Stimulated activated CD8-positive, alpha-beta memory T cell treated with anti-CD3 and anti-CD28 coated beads, Interleukin-12 subunit alpha, Interleukin-12 subunit beta, amount 100 ng/mL, for 1 hour (primary cell): ENCODE results near the gene CORO2A.
"Not testable (repeated sequence)": the region's sequence is repeated elsewhere in the genome, so short reads cannot be mapped to it uniquely, and the experiment has no call there.

ENCODE experiments used
- DNase-seq: peaks from one replicate; pipeline ENCODE4 v3.0.0-alpha.2; 2020; ENCODE audit warnings: low read depth

CORO2A gene

GRCh38 chr9:98117097-98117496 is 75.3 kb downstream of the CORO2A start:
- not testable (repeated sequence) for DNase-seq

DNA sequence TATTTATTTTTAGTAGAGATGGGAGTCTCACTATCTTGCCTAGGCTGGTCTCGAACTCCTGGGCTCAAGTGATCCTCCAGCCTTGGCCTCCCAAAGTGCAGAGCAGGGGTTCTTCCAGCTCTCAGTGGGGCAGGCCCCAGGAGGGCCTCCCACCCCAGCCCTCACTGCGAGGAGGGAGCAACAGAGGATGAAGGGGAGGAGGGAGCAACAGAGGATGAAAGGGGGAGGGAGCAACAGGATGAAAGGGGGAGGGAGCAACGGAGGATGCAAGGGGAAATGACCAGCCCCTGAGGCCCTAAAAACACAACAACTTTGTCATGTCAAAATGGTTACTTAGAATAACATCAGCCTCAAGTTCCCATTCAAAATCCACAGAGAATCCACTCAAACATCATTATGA is 83.4 kb downstream of the CORO2A start:
- DNase-seq = no peak

DNA sequence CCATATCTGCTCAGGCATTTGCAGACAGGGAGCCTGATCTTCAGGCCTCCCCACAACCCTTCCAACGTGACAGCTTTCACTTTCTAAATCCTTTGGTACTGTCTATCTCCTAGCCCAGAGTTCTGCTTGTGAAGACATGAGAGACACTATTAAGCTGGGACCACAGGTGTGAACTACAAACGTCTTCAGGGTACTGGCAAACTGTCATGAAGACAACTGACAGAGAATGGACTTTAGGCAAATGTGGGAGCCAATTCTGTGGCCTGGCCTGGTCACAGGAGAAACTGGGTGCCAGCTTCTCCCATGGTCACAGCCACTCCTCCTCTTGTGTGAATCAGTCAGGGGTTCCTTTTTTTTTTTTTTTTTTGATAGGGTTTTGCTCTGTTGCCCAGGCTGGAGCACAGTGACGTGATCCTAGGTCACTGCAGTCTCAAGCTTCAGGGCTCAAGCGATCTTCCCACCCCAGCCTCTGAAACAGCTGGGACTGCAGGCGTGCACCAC is 83.9 kb downstream of the CORO2A start:
- DNase-seq = no peak

DNA sequence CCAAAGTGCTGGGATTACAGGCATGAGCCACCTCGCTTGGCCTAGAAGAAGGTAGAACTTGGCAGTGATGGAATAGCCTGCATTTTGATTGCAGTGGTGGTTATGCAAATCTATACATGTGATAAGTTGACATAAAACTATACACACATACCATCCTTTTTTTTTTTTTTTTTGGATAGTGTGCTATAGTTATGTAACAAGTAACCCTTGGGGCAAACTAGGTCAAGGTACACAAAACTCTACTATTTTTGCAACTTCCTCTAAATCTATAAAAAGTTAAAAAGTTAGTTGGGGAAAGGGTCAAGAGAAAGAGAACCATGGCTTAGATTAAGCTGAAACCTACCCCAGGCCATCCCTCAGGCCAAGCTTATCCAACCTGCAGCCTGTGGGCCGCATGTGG is 84.5 kb downstream of the CORO2A start:
- DNase-seq = no peak

DNA sequence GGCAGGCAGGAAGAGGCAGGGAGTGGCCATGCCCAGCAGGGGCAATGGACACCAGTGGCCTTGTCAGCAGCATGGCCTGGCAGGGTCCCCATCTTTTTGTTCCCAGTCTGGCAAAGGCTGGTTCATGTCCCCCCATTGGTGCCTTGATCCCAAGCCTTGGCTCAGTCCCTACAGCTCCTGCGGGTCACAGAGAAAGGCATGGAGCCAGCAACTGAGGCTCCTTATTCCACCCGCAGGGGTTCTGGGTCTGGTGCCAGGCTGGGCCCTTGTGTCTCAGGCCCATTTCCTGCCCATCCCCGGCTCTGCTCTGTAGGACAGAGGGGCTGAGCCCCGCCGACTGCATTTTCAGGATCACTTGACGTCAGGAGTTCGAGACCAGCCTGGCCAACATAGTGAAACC is 87.4 kb downstream of the CORO2A start:
- no peak for DNase-seq

- DNase-seq = no peak
These were observed 88.0 kb downstream of the CORO2A start for GRCh38 chr9:98104445-98104881.

DNA sequence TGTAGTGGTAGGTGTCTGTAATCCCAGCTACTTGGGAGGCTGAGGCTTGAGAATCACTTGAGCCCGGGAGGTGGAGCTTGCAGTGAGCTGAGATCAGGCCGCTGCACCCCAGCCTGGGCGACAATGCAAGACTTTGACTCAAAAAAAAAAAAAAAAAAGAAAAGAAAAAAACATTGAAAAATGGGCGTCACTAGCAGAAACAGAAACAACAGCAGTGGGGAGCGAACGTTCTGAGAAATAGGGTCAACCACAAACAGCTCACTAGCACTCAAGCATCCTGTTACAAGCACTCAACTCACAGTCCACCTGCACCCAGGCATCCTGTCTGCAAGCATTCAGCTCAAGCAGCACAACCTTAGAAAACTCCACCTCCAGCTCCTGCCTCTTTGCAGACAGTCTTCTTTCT is 90.6 kb downstream of the CORO2A start:
- peak; percentile 65 for DNase-seq

DNA sequence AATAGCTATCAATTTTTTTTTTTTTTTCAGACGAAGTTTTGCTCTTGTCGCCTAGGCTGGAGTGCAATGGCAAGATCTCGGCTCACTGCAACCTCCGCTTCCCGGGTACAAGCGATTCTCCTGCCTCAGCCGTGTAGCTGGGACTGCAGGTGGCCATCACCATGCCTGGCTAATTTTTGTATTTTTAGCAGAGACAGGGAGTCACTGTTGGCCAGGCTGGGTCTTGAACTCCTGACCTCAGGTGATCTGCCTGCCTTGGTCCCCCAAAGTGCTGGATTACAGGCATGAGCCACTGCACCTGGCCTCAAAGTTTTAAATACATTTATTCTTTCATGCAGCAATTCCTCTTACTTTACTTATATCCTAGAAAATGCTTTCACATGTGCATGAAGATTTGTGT is 91.0 kb downstream of the CORO2A start:
- no peak for DNase-seq

DNA sequence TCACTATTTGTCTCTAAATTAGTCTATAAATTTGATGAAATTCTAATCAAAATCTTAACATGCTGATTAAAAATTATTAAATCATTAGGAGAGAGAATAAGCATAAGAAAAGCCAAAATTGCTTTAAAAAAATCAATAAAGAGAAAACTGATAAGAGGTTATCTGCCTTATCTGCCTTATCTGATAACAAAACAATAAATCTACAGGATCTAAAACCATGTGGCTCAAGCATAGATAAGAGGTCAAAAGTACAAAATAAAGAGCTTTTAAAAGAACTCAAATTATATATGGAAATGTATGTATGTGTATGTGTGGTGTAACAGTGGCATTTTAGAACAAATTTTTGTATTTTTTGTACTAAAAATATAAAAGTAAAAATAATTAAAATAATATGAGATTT is 92.0 kb downstream of the CORO2A start:
- no peak for DNase-seq

- DNase-seq = no peak
These were observed 92.5 kb downstream of the CORO2A start for GRCh38 chr9:98099898-98100297.

DNA sequence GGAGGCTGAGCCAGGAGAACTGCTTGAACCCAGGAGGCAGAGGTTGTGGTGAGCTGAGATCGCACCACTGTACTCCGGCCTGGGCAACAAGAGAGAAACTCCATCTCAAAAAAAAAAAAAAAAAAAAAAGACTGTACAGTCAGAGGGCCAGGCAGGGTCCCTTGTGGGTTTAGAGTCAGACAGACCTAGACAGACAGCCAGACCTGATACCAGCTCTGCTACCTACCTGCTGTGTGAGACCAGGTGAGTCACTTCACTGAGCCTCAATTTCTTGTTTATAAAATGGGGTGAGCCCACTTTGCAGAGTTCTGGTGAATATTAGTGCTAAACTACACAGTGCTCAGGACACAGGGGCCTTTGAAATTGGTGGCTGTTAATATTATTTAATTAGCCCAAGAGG is 93.1 kb downstream of the CORO2A start:
- DNase-seq = no peak

DNA sequence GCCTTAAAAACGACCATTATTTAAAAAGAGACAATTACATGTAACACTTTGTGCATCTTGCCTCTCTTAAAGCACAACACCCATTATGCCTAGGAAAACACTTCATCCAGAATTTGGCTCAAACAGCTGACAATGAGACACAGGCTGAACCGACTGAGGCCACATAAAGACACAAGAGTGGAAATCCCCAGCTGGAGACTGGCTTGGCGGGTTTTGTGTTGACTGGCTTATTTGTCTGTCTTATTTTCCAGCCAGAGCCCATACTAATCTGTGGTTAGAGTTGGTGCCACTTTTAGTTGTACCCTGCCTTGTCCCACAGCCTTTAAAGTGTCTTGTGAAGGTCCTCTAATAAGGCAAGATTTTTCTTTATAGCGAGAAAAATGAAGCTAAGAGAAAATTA is 94.6 kb downstream of the CORO2A start:
- no peak for DNase-seq

DNA sequence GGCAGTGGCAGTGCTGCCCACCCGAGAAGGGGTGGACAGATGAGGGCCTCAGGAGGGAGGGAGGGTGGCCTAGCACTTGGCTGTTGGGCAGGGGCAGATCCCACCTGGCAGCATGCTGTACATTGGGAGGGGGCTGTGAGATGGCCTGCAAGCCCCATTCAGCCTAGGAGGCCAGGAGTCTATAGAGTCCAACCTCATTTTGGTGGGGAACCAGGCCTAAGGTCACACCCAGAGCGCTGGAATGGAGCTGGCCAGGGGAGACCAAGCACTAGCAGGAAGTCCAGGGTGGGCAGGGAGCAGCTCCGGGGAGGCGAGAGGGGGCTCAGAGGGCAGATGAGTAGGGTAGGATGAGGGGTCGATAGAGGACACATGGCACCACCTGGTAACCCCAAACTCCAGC is 96.3 kb downstream of the CORO2A start:
- DNase-seq = no peak

DNA sequence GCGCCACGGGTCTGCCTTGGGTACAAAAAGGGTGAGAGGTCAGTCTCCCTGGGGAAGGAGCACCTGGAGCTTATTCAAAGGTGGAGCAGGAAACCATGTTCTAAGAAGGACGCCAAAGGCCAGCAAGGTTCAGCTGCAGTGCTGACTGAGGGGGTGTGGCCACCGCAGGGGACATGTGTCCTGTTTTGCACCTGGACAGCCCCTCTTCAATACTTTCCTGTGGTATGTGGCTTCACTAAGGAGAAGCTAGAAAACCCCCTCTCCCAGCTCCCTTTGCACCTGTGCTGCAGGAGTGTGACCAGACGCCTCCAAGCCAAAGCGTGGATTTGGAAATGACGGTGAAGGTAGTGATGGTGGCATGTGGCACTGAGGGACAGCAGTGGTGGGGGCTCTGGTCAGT is 97.0 kb downstream of the CORO2A start:
- no peak for DNase-seq

GRCh38 chr9:98094851-98095250 is 97.6 kb downstream of the CORO2A start:
- no peak for DNase-seq

- DNase-seq = no peak
These were observed 98.1 kb downstream of the CORO2A start for GRCh38 chr9:98094316-98094715.

GRCh38 chr9:98092613-98092931 is 99.9 kb downstream of the CORO2A start:
- DNase-seq = no peak

GRCh38 chr9:98091735-98092612 is 100.5 kb downstream of the CORO2A start:
- DNase-seq = no peak

DNA sequence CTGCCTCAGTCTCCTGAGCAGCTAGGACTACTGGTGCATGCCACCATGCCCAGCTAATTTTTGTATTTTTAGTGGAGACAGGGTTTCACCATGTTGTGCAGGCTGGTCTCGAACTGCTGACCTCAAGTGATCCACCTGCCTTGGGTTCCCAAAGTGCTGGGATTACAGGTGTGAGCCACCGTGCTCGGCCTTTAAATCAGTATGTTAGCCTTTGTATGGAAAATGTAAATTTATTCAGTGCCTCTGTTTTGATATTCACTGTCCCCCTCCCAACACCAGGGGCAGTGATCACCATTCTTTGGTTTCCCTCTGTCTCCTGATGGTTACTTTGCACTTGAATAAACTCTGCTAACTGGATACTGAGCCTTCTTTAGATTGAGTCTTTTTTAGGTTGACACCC is 101.8 kb downstream of the CORO2A start:
- DNase-seq = not testable (repeated sequence)

GRCh38 chr9:98087420-98088354 is 104.8 kb downstream of the CORO2A start:
- no peak for DNase-seq

DNA sequence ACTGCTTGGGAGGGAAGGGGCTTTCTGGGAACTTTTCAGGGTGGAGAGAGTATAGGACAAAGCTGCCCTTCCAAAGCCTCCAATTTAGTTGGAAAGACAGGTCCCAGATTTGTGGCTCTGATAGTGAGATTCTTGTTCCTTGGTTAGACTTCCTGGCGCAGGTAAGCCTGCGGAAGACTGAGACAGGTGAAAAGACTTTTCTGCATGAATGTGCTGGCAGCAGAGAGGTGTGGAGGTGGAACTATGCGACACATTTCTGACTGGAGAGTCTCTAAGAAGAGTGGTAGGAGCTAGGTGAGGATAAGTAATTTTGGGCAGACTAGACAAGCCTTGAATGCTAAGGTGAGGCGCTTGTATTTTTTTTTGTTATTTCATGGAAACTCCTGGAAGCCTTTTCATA is 106.0 kb downstream of the CORO2A start:
- no peak for DNase-seq

DNA sequence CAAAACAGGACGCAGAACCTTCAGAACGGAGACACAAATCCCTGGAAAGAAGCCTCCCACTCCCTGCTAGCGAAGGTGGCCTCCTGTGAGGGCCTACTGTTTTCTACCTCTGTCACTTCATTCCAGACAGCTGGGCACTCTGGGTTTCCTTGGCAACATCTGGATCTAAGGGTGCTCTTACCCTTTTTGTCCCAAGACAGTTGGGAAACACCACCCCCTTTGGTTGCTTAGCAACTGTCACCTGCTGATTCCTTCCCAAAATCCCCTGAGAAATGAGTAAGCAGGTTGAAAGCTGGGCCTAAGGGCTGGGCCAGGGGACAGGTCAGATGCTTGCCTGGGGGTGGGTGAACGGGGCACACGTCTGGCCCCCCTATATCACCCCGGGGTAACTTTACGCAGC is 106.5 kb downstream of the CORO2A start:
- DNase-seq = no peak

- DNase-seq = no peak
These were observed 107.4 kb downstream of the CORO2A start for GRCh38 chr9:98085058-98085457.
